Neural progenitor cell (in vitro differentiated cells): Measurements from ENCODE around the gene ATAD3A.

Source experiments
- CTCF ChIP-seq: fragments of 200-600 bp; sonication (generic); IDR thresholded peaks from 2 replicates; pipeline ENCODE4 v1.5.1; 2017; ENCODE audit warnings: antibody characterized with exemption, mild to moderate bottlenecking
- EZH2 ChIP-seq: fragments of 200-600 bp; sonication (generic); IDR thresholded peaks from 2 replicates; pipeline ENCODE4 v1.6.1; 2017; ENCODE audit warnings: antibody characterized with exemption, mild to moderate bottlenecking, moderate library complexity
- EZH2phosphoT487 ChIP-seq: fragments of 200-600 bp; sonication (generic); IDR thresholded peaks from 2 replicates; pipeline ENCODE4 v1.6.1; 2017; ENCODE audit warnings: antibody characterized with exemption

DNA sequence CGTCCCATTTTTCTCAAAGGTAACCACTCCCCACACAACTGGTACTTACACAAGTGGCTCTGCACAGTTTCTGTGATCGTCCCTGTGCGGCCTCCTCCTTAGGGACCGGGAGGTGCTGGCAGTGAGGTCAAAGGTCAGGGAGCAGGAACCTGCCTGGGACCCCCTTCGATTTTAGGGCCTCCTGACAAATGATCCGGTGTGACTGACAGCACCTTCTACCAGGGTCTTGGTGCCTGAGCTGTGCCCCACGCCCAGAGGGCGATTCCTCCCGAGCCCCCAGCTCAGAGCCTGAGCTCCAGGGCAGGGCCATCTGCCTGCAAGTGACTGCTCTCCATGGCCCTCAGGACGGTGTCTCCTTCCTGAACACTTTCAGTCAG is 40.3 kb downstream of the ATAD3A start:
- no peak for TF ChIP-seq CTCF
- no peak for TF ChIP-seq EZH2
- no peak for TF ChIP-seq EZH2phosphoT487
